H1 (cell line): ENCODE results near the gene HTN3. TPM values are rescaled to one million over a fixed set of nuclear protein-coding genes. Genes with fewer than 3 reads are reported as not detected.
A peak's percentile ranks its signal among the peaks of the same experiment; 100 is the strongest.

Experiments
- CTCF ChIA-PET: fragments of 300-600 bp; sonication (Branson Sonifier 250); formaldehyde crosslinking; loops from one replicate; lab custom pipeline; 2021; ENCODE audit not compliant: partially characterized antibody; lab: Charles Lee
- POLR2A ChIA-PET: fragments of 300-600 bp; sonication (Branson Sonifier 250); formaldehyde crosslinking; loops from one replicate; lab custom pipeline; 2021; ENCODE audit warnings: inconsistent platforms; ENCODE audit not compliant: partially characterized antibody; lab: Charles Lee
- DNase-seq, 2 experiments: peaks; one replicate each; pipeline versions ENCODE4 v3.0.0 to v3.0.0-alpha.2; 2010 to 2022; ENCODE audit warnings: low spot score in 2 of 2, low read depth in 1 of 2, mixed read lengths in 1 of 2
- FAIRE-seq: peaks from 2 replicates; lab custom pipeline; 2011; peaks lifted over from hg19 to GRCh38; lab: Jason Lieb, UNC
- H2AFZ ChIP-seq: 2 replicates; pipeline ENCODE4 v1.8.1; 2012; ENCODE audit warnings: low read length, inconsistent platforms
- H2AK5ac ChIP-seq: 2 replicates; pipeline ENCODE4 v1.6.1; 2013; ENCODE audit warnings: low read depth, low read length
- H2BK120ac ChIP-seq: replicated peaks from 2 replicates; pipeline ENCODE3; 2013; ENCODE audit warnings: low read depth, low read length, inconsistent platforms
- H2BK12ac ChIP-seq: 2 replicates; pipeline ENCODE4 v1.6.1; 2013; ENCODE audit warnings: low read depth, low read length
- H2BK15ac ChIP-seq: 2 replicates; pipeline ENCODE4 v1.6.1; 2013; ENCODE audit warnings: low read length
- H2BK20ac ChIP-seq: 2 replicates; pipeline ENCODE4 v1.6.1; 2013; ENCODE audit warnings: low read length
- H2BK5ac ChIP-seq: 2 replicates; pipeline ENCODE4 v1.6.1; 2013; ENCODE audit warnings: low read depth, low read length
- H3K14ac ChIP-seq: 2 replicates; pipeline ENCODE4 v1.6.1; 2013; ENCODE audit warnings: inconsistent platforms; ENCODE audit not compliant: insufficient read length
- H3K18ac ChIP-seq: 2 replicates; pipeline ENCODE4 v1.6.1; 2013; ENCODE audit warnings: low read length; ENCODE audit errors: extremely low read depth
- H3K23ac ChIP-seq: 2 replicates; pipeline ENCODE4 v1.6.1; 2013; ENCODE audit warnings: inconsistent platforms; ENCODE audit not compliant: insufficient read length
- H3K23me2 ChIP-seq: 2 replicates; pipeline ENCODE4 v1.6.1; 2013; ENCODE audit warnings: low read depth, low read length
- H3K27ac ChIP-seq: 2 replicates; pipeline ENCODE4 v1.6.1; 2011; ENCODE audit warnings: low read depth, low read length, inconsistent platforms
- H3K27me3 ChIP-seq, 4 experiments: replicated peaks in 1 of 4; 1 replicate in 1 of 4; 2 replicates in 3 of 4; pipeline versions ENCODE4 v1.6.1 to v1.8.1; 2011 to 2013; ENCODE audit warnings: low read length in 3 of 4, mild to moderate bottlenecking in 3 of 4, inconsistent platforms in 2 of 4, mixed read lengths in 2 of 4, moderate library complexity in 1 of 4; ENCODE audit not compliant: control insufficient read depth in 3 of 4, insufficient read depth in 3 of 4; ENCODE audit errors: extremely low read depth in 1 of 4
- H3K36me3 ChIP-seq, 4 experiments: 2 replicates each; pipeline versions ENCODE4 v1.6.1 to v1.8.1; 2011 to 2013; ENCODE audit warnings: mild to moderate bottlenecking in 4 of 4, low read length in 3 of 4, moderate library complexity in 2 of 4, control low read depth in 1 of 4, inconsistent platforms in 1 of 4; ENCODE audit not compliant: insufficient read depth in 4 of 4, control insufficient read depth in 2 of 4
- H3K4ac ChIP-seq: replicated peaks from 2 replicates; pipeline ENCODE3; 2013; ENCODE audit warnings: low read length, low read depth, mixed read lengths, inconsistent platforms; ENCODE audit not compliant: insufficient read length
- H3K4me1 ChIP-seq, 4 experiments: replicated peaks in 1 of 4; 1 replicate in 1 of 4; 2 replicates in 3 of 4; pipeline versions ENCODE4 v1.6.1 to v1.8.1; 2011 to 2013; ENCODE audit warnings: low read length in 3 of 4, inconsistent platforms in 2 of 4, mixed read lengths in 1 of 4; ENCODE audit not compliant: insufficient read depth in 4 of 4, control insufficient read depth in 3 of 4
- H3K4me2 ChIP-seq, 2 experiments: 2 replicates each; pipeline versions ENCODE4 v1.6.1 to v1.8.1; 2011 to 2013; ENCODE audit warnings: low read depth in 2 of 2, low read length in 2 of 2, control low read depth in 1 of 2, inconsistent platforms in 1 of 2, mild to moderate bottlenecking in 1 of 2; ENCODE audit not compliant: insufficient read depth in 1 of 2
- H3K4me3 ChIP-seq, 4 experiments: fragments of 200-600, 300-600 bp in 1 of 4; sonication (generic), shearing (Covaris generic), sonication (Bioruptor Twin) in 1 of 4; 2 replicates each; pipeline versions ENCODE4 v1.5.1 to v1.8.1; 2011 to 2016; ENCODE audit warnings: low read length in 4 of 4, low read depth in 3 of 4, control low read depth in 2 of 4, inconsistent platforms in 2 of 4, mild to moderate bottlenecking in 2 of 4, mixed read lengths in 1 of 4, moderate library complexity in 1 of 4; ENCODE audit not compliant: insufficient read depth in 2 of 4; ENCODE audit errors: extremely low read depth in 1 of 4
- H3K56ac ChIP-seq: replicated peaks from 2 replicates; pipeline ENCODE3; 2013; ENCODE audit warnings: low read depth, mild to moderate bottlenecking, mixed read lengths, low read length, inconsistent platforms; ENCODE audit not compliant: insufficient read length
- H3K79me1 ChIP-seq: 2 replicates; pipeline ENCODE4 v1.6.1; 2013; ENCODE audit warnings: low read depth, low read length, control low read depth
- H3K79me2 ChIP-seq, 2 experiments: 2 replicates each; pipeline versions ENCODE4 v1.6.1 to v1.8.1; 2012 to 2013; ENCODE audit warnings: low read length in 2 of 2, mild to moderate bottlenecking in 2 of 2, inconsistent platforms in 1 of 2; ENCODE audit not compliant: insufficient read depth in 2 of 2, control insufficient read depth in 1 of 2
- H3K9ac ChIP-seq, 4 experiments: replicated peaks in 1 of 4; 1 replicate in 1 of 4; 2 replicates in 3 of 4; pipeline versions ENCODE4 v1.6.1 to v1.8.1; 2011 to 2013; ENCODE audit warnings: low read depth in 3 of 4, low read length in 3 of 4, control low read depth in 2 of 4, mild to moderate bottlenecking in 2 of 4, moderate library complexity in 2 of 4, inconsistent platforms in 1 of 4; ENCODE audit errors: extremely low read depth in 1 of 4
- H3K9me3 ChIP-seq, 2 experiments: 2 replicates each; pipeline versions ENCODE4 v1.6.1 to v1.8.1; 2012 to 2013; ENCODE audit warnings: mild to moderate bottlenecking in 2 of 2, moderate library complexity in 2 of 2, control low read depth in 1 of 2, inconsistent platforms in 1 of 2, low read depth in 1 of 2, low read length in 1 of 2, mixed read lengths in 1 of 2; ENCODE audit not compliant: insufficient read depth in 2 of 2
- H4K20me1 ChIP-seq, 2 experiments: replicated peaks in 1 of 2; 2 replicates each; pipeline versions ENCODE3 to v1.8.1; 2011 to 2013; ENCODE audit warnings: inconsistent platforms in 2 of 2, low read length in 2 of 2, mild to moderate bottlenecking in 1 of 2; ENCODE audit not compliant: insufficient read depth in 2 of 2, control insufficient read depth in 1 of 2
- H4K5ac ChIP-seq: 2 replicates; pipeline ENCODE4 v1.6.1; 2013; ENCODE audit warnings: low read length, low read depth, mixed read lengths, inconsistent platforms; ENCODE audit not compliant: insufficient read length
- H4K8ac ChIP-seq: 2 replicates; pipeline ENCODE4 v1.8.0; 2013; ENCODE audit warnings: mild to moderate bottlenecking, moderate library complexity, low read length, inconsistent platforms; ENCODE audit not compliant: insufficient read depth; ENCODE audit errors: extremely low read depth
- H4K91ac ChIP-seq: replicated peaks from 2 replicates; pipeline ENCODE3; 2013; ENCODE audit warnings: low read length, mixed read lengths, inconsistent platforms; ENCODE audit not compliant: insufficient read length
- BACH1 ChIP-seq: IDR thresholded peaks from 2 replicates; pipeline ENCODE4 v1.6.1; 2012; ENCODE audit warnings: low read length, improper control_type of control experiment
- JUN ChIP-seq: IDR thresholded peaks from 2 replicates; pipeline ENCODE4 v1.6.1; 2011; ENCODE audit warnings: low read depth, mild to moderate bottlenecking, improper control_type of control experiment, low read length
- WGBS, 2 experiments: shearing (Covaris generic) in 1 of 2; methylation state at CpG; one replicate each; pipeline versions ENCODE4 v1.1.6 to v1.1.7; 2013 to 2015; ENCODE audit warnings: low lambda C conversion rate in 2 of 2, mixed read lengths in 2 of 2, inconsistent platforms in 1 of 2, low coverage in 1 of 2, missing lambda C conversion rate in 1 of 2; ENCODE audit not compliant: insufficient replicate concordance in 2 of 2, insufficient coverage in 1 of 2, insufficient read length in 1 of 2; ENCODE audit errors: extremely low coverage in 1 of 2, missing lambda C conversion rate in 1 of 2; 5-methylcytosine and 5-hydroxymethylcytosine counted together
- polyA plus RNA-seq, 7 experiments: library from polyadenylated mRNA; depleted of rRNA in 3 of 7; stranded (reverse) in 5 of 7; unstranded in 2 of 7; fragments of >200 nt in 5 of 7; fragments of 200-250 nt in 2 of 7; gene quantifications; 1 replicate in 5 of 7; 2 replicates in 1 of 7; 4 replicates in 1 of 7; pipeline versions ENCODE4 v1.2.1 to v1.2.3, GENCODE V29; 2011 to 2013; ENCODE audit warnings: missing spikeins in 2 of 7, mixed read lengths in 2 of 7
- total RNA-seq: library from RNA; stranded (reverse); fragmentation: NEBNext Ultra II Directional; extraction: Animal tissue kit (Norgen Biotek cat#: 25700); gene quantifications from 2 replicates; pipeline ENCODE4 v1.2.1, GENCODE V29; 2021

Gene HTN3
- total and polyA plus RNA-seq, 2 of the 8 experiments (the other 6 are each of a cell fraction or from before 2014, with no cell fraction given) = not detected

DNA sequence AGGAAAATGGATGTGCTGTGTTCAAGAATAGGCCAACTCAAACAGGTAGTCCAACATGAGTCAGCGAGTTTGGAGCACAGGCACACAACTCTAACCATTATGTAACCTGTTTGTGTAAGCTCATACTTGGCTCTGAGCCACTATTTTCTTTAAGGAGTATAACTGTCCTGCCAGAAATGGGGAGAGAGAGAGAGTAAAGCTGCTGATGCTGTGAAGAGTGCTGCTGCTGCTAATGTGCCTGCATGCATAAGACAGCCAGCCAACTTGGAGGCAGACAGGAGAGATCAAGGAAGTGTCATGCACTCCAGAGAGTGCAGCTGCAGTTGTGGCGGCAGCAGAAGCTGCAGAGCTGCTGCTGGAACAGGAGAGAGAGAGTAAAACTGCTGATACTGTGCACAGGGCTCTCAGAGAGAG is 44.2 kb upstream of the HTN3 start:
- DNase-seq (no peak), FAIRE-seq (no peak)
- no peak for TF ChIP-seq JUN
- TF ChIP-seq BACH1 = 0 out of 2 replicates have a peak, but pooled peaks have one; percentile 5
- H3K79me1 ChIP-seq = no peaks in the 10 kb centered on the region
- H3K23ac ChIP-seq = no peak overlapping the region
- H3K4ac ChIP-seq = no peak overlapping the region
- H3K79me2 ChIP-seq = no peaks in the 10 kb centered on the region
- no peak overlapping the region for H2AK5ac ChIP-seq
- H3K14ac ChIP-seq = no peak overlapping the region
- no peak overlapping the region for H4K91ac ChIP-seq
- no peaks in the 10 kb centered on the region for H3K9me3 ChIP-seq
- no peak overlapping the region for H3K18ac ChIP-seq
- POLR2A ChIA-PET = no interaction called here
- H2AFZ ChIP-seq = peak overlapping the region; percentile 84
- no peak overlapping the region for H4K5ac ChIP-seq
- H2BK20ac ChIP-seq = no peak overlapping the region; the same call in 1 of the 2 replicates
- H2BK12ac ChIP-seq = 0 out of 2 replicates have a peak overlapping the region, but pooled peaks have one; percentile 6
- no peak overlapping the region for H3K4me2 ChIP-seq
- WGBS, 2 experiments = 84% methylated on average over 2 of the region's 2 CpGs; no CpG with 5 or more reads in 1 of the 2 experiments
- no peak overlapping the region for H2BK5ac ChIP-seq
- CTCF ChIA-PET = interaction anchor here (0.5 to 0.6 kb wide), 2 partner anchors 198 to 284 kb away, joined by 3 read pairs; no protein-coding TSS in a partner anchor
- no peaks in the 10 kb centered on the region for H3K27me3 ChIP-seq
- H3K36me3 ChIP-seq = no peaks in the 10 kb centered on the region
- H2BK120ac ChIP-seq = no peak overlapping the region
- H4K20me1 ChIP-seq = no peaks in the 10 kb centered on the region
- no peak overlapping the region for H3K4me3 ChIP-seq
- H4K8ac ChIP-seq = no peak overlapping the region
- H2BK15ac ChIP-seq = no peak overlapping the region
- no peaks in the 10 kb centered on the region for H3K23me2 ChIP-seq
- no peaks in the 10 kb centered on the region for H3K4me1 ChIP-seq
- no peak overlapping the region for H3K9ac ChIP-seq
- no peak overlapping the region for H3K27ac ChIP-seq
- H3K56ac ChIP-seq = no peak overlapping the region
